ENCODE data around the gene BRI3BP. TPM values are rescaled to one million over a fixed set of nuclear protein-coding genes. Genes with fewer than 3 reads are reported as not detected.

The BRI3BP gene
- total RNA-seq, 1 donor from 2014 or later, result 6.8 TPM

DNA sequence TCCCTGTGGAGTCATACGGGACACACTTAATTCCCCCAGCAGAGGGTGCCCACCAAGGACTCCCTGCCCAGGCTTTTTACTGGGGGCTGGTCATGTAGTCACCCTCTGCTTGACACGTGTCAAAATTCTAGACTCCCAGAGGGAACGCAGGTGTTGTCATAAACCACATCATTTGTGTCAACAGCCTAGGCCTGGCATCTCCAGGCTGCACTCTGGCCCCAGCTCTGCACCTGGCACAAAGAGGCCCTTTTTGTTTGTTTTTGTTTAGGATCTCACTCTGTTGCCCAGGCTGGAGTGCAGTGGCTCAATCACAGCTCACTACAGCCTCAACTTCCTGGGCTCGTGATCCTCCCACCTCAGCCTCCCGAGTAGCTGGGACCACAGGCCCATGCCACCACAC, 21.1 kb downstream of the BRI3BP start:
- no peak for TF ChIP-seq CTCF (IDR thresholded peaks at IDR 0.05)
- Mint-ChIP-seq H3K27me3 (ENCODE audit: low read depth) (no peaks in the 10 kb centered on the region), H3K4me1 (ENCODE audit: low read depth) (no peaks in the 10 kb centered on the region), H3K9me3 (ENCODE audit: low read depth) (no peaks in the 10 kb centered on the region), H3K27ac (ENCODE audit: unreplicated experiment) (no peak overlapping the region), H3K36me3 (ENCODE audit: low read depth) (peaks cover 11% of the 10 kb centered on the region), H3K4me3 (ENCODE audit: unreplicated experiment) (no peak overlapping the region)
- peak; percentile 62 for DNase-seq (ENCODE audit: low spot score)

DNA sequence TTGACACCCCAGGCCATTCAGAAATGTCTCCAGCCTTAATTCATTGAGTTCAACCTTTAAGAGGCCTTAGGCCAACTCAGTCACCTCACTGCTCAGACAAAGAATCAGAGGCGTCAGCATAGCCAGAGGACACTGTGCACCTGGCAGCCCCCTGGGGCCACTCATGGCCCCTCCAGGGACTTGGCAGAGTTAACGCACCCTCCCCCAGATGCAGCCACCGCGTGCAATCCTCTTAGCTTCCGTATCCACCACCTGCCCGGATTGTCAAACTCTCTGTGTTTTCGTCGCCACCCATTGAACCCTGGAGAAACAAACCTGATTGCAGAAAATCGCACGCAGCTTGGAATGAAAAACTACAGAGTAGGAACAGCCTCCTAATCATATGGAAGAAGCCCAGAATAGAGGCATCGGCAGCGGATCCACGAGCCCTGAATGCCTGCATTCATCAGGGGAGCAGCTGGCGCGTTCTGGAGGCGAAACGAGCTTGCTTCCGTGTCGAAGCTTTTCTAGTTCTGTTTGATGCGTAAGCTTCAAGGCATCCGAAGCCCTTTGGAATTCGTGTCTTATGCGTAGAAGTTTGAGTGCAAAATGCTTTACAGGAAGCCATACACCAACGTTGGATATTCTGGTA, 22.4 kb downstream of the BRI3BP start:
- Mint-ChIP-seq H3K9me3 (ENCODE audit: low read depth) (no peaks in the 10 kb centered on the region), H3K27me3 (ENCODE audit: low read depth) (no peaks in the 10 kb centered on the region), H3K36me3 (ENCODE audit: low read depth) (peaks cover 11% of the 10 kb centered on the region), H3K4me3 (ENCODE audit: unreplicated experiment) (no peak overlapping the region), H3K4me1 (ENCODE audit: low read depth) (no peaks in the 10 kb centered on the region), H3K27ac (ENCODE audit: unreplicated experiment) (no peak overlapping the region)
- TF ChIP-seq CTCF (IDR thresholded peaks at IDR 0.05), result no peak
- DNase-seq (ENCODE audit: low spot score), result peak; percentile 51

DNA sequence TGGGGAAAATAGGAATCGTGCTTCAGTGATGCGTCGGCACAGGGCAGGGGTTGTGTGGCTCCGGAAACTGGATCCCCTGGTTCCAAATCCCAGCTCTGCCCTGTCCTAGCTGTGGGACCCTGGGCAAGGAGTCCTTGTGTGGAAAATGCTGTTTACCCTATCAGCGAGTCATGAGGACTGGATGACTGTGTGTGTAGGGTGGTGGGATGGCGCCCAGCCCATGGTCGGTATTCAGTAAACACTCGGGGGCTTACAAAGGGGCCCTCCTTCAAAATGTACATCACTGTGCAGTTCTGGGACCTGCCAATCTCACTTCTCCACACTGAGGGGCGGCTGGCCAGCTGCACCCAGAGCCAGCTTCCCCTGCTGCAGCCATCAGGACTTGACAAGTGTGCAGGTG, 24.4 kb downstream of the BRI3BP start:
- no peak overlapping the region for H3K27ac Mint-ChIP-seq (ENCODE audit: unreplicated experiment)
- no peaks in the 10 kb centered on the region for H3K4me1 Mint-ChIP-seq (ENCODE audit: low read depth)
- no peaks in the 10 kb centered on the region for H3K9me3 Mint-ChIP-seq (ENCODE audit: low read depth)
- no peak for TF ChIP-seq CTCF (IDR thresholded peaks at IDR 0.05)
- no peaks in the 10 kb centered on the region for H3K27me3 Mint-ChIP-seq (ENCODE audit: low read depth)
- H3K36me3 Mint-ChIP-seq (ENCODE audit: low read depth), result peaks cover 10% of the 10 kb centered on the region
- peak; percentile 46 for DNase-seq (ENCODE audit: low spot score)
- H3K4me3 Mint-ChIP-seq (ENCODE audit: unreplicated experiment), result no peak overlapping the region

GRCh38 chr12:125018356-125018755, 24.9 kb downstream of the BRI3BP start:
- H3K9me3 Mint-ChIP-seq (ENCODE audit: low read depth), result peaks cover 3% of the 10 kb centered on the region
- no peak overlapping the region for H3K4me3 Mint-ChIP-seq (ENCODE audit: unreplicated experiment)
- DNase-seq (ENCODE audit: low spot score), result peak; percentile 70
- no peak for TF ChIP-seq CTCF (IDR thresholded peaks at IDR 0.05)
- H3K36me3 Mint-ChIP-seq (ENCODE audit: low read depth), result peaks cover 13% of the 10 kb centered on the region
- no peaks in the 10 kb centered on the region for H3K4me1 Mint-ChIP-seq (ENCODE audit: low read depth)
- H3K27me3 Mint-ChIP-seq (ENCODE audit: low read depth), result no peaks in the 10 kb centered on the region
- H3K27ac Mint-ChIP-seq (ENCODE audit: unreplicated experiment), result no peak overlapping the region

- H3K27me3 Mint-ChIP-seq (ENCODE audit: low read depth), result no peaks in the 10 kb centered on the region
- no peak for TF ChIP-seq CTCF (IDR thresholded peaks at IDR 0.05)
- no peaks in the 10 kb centered on the region for H3K4me1 Mint-ChIP-seq (ENCODE audit: low read depth)
- peak; percentile 44 for DNase-seq (ENCODE audit: low spot score)
- peaks cover 3% of the 10 kb centered on the region for H3K9me3 Mint-ChIP-seq (ENCODE audit: low read depth)
- H3K27ac Mint-ChIP-seq (ENCODE audit: unreplicated experiment), result no peak overlapping the region
- H3K4me3 Mint-ChIP-seq (ENCODE audit: unreplicated experiment), result no peak overlapping the region
- H3K36me3 Mint-ChIP-seq (ENCODE audit: low read depth), result peaks cover 6% of the 10 kb centered on the region
Measured at GRCh38 chr12:125021096-125021495, 27.7 kb downstream of the BRI3BP start.

Data from chondrocyte (in vitro differentiated cells).